GM23248 (cell line): ENCODE data around the gene MAP3K20.

Experiments used
- EZH2 ChIP-seq: fragments of 200-600 bp; sonication (generic); IDR thresholded peaks from 2 replicates; pipeline ENCODE4 v1.6.1; 2018; ENCODE audit warnings: antibody characterized with exemption, mild to moderate bottlenecking; ENCODE audit not compliant: insufficient read depth, poor library complexity, severe bottlenecking
- EZH2phosphoT487 ChIP-seq: fragments of 200-600 bp; sonication (generic); IDR thresholded peaks from 2 replicates; pipeline ENCODE4 v1.6.1; 2018; ENCODE audit warnings: antibody characterized with exemption, moderate library complexity, mild to moderate bottlenecking, low read depth; ENCODE audit not compliant: insufficient read depth

GRCh38 chr2:173066887-173067676 is 8.6 kb upstream of the MAP3K20 start:
- no peak for TF ChIP-seq EZH2
- TF ChIP-seq EZH2phosphoT487 = no peak
